Measurements from ENCODE around the gene SYNDIG1.

SYNDIG1 gene

DNA sequence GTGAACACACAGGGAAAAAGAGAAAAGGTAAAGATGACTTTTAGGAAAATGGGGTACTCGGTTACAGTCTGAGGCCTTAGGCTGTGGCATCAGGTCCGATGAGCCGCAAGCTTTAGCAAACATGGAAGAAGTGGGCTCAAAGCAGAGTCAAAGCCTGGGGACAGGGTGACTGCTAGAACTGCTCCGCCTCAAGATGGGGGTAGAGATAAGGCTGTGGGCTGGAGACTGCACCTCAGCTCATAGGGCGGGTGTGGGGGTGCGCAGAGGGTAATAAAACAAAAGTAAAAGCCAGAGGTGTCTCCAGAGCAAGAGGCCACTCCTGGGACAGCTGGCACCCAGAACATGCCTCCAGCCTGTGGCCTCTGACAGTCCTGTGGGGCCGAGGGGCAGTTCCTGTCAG is 21.3 kb upstream of the SYNDIG1 start:
- DNase-seq, result no peak

DNA sequence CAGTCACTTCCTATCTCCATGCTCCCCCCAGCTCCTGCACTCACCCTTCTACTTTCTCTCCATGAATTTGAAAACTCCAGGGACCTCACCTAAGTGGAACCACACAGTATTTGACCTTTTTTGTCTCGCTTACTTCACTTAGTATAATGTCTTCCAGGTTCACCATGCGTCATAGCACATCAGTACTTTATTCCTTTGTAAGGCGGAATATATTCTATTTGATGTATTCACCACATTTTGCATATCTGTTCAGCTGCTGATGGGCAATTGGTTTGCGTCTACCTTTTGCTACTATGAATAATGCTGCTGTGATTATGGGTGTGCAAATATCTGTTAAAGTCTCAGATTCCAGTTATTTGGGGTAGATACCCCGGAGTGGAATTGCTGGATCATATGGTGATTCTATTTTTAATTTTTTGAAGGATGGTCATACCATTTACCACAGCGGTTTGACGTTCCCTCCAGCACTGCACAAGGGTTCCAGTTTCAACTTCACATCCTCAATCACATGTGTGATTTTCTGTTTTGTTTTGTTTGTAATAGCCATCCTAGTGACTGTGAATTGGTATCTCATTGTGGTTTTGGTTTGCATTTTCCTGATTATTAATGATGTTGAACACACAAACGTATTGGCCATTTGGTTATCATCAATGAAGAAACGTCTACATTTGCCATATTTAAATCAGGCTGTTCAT is 20.3 kb upstream of the SYNDIG1 start:
- no peak for DNase-seq

DNA sequence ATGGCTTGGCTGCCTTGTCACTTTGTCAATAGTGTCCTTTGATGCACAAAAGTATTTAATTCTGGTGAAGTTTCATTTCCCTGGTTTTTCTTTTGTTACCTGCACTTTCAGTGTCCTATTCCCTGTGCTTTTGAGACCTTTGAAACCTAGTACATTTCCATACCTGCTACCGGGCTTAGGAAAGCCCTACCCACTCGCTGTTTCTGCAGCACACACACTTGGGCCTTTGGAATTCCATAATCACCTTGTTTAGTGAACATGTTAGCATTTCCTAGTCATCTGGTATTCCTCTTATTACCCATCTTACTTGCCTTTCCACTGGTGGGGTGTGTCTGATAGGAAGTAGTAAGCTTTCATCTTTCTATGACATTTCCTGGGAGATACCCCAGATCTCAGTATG is 19.3 kb upstream of the SYNDIG1 start:
- DNase-seq, result no peak

GRCh38 chr20:24450624-24451376 is 18.6 kb upstream of the SYNDIG1 start:
- no peak for DNase-seq

DNA sequence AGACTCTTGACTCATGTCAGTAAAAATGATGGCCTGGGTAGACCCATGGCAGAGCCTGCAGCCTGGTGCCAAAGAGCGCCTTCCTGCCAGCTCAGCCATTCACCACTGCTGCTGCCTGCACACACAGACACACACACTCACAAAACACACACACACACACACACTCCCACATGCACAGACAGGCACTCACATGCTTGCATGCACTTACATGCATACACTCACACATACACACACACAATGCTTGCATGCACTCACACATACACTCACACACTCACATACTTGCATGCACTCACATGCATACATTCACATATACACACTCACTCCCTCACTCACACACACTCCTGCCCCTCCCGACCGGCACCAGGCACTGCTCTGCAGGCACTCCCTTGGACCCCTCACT is 18.0 kb upstream of the SYNDIG1 start:
- DNase-seq, result no peak

DNA sequence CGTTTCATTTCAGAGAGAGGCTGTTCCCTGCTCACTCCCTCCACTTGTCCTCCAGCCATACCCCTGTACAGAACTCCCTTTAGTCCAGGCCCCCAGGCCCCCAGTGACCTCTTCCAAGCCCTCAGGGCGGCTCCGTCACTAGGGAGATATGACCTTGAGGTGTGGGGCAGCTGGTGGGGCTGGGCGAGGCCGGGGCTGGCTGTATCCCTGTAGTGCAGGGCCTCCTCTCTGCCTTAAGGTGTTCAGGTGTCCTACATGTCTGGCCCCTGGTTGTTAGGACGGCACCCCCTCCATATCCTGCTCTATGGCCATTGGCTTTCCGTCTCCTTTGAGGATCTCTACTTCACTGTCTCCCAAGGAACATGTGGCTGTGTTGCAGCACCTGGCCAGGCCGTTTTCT is 17.4 kb upstream of the SYNDIG1 start:
- no peak for DNase-seq

- DNase-seq, result no peak
Measured at GRCh38 chr20:24452498-24453127, 16.8 kb upstream of the SYNDIG1 start.

GRCh38 chr20:24453869-24454268 is 15.6 kb upstream of the SYNDIG1 start:
- no peak for DNase-seq

DNA sequence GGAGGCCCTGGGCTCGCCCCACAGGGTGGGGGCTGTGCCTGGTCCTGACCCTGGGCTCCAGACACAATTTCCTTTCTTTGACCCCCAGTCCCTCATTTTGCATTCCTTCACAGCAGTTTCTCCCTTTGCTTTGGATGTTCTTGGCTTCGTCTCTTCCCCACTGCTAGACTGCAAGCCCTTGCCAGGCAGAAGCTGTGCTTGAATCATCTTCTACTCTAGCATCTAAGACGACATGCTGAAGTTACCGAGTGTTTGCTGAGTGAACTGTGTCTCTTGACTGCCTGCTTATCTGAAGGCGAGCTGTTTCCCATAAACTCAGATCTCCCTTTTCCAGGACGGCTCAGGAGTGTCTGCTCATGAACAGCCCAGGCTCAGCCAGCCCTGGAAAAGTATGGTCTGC is 14.3 kb upstream of the SYNDIG1 start:
- DNase-seq, result no peak

- no peak for DNase-seq
Measured at GRCh38 chr20:24456398-24456781, 13.0 kb upstream of the SYNDIG1 start.

DNA sequence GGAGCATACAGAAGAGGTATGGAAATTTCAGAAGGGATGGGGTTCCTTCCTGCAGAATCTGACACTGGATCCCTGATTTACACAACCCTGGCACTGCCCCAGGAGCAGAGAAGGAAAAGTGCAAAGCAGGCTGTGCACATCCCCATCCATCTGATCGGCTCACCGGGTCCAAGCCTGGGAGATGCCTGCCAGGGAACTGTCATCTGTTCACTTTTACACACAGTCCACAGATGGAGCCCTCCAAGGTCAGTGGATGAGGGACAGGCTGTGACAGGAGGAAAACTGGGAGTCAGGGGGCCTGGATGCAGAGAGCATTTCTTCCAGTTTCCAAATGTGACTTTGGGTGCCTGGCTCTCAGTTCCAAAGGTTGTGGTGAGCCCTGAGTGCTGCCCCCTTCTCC is 11.0 kb upstream of the SYNDIG1 start:
- no peak for DNase-seq

DNA sequence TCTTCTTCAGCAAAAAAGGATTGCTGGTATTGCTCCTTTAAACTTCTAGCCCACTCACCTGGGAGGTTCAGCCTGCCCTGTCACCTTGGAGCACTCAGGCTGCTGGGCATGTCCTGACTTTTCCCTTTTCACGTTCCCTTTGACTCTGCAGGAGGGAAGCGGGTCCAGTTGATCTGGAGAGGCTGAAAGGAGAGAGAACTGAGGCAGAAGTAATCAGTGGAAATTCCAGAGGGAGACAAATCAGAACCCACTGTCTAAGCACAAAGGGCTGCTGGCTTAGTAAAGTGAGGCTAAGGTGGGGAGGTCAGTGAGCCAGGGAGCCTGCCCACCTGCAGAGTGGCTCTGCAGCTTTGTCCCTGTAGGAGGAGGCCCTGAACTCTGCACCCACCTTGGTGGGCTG is 9.7 kb upstream of the SYNDIG1 start:
- DNase-seq, result no peak

- no peak for DNase-seq
Measured at GRCh38 chr20:24460712-24461111, 8.7 kb upstream of the SYNDIG1 start.

GRCh38 chr20:24461848-24462247 is 7.6 kb upstream of the SYNDIG1 start:
- no peak for DNase-seq

DNA sequence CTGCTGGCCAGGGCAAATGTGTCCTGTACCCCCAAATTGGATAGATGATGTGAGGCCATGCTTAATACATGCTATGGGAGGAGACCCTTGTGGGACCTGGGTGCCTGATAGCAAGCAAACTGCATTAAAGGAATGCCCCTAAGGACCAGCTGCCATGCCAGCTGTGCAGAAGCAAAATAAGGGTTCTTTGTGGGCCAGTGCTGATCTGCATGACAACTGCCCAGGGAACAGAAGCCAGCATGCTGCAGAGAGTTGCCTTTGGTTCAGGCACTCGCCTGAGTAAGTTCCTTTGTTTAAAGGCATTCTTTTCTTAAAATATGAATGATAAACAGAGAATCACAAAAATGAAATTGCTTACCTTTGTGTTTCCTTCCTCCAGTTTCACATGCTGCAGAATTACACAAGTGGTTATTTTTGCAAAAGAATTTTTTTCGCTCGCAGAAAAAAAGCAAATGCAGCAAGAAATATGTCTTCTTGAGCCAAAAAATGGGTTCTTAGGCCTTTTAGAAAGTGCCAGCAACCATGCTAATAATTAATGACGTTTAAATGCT is 6.9 kb upstream of the SYNDIG1 start:
- no peak for DNase-seq

GRCh38 chr20:24465159-24465558 is 4.3 kb upstream of the SYNDIG1 start:
- DNase-seq, result no peak

DNA sequence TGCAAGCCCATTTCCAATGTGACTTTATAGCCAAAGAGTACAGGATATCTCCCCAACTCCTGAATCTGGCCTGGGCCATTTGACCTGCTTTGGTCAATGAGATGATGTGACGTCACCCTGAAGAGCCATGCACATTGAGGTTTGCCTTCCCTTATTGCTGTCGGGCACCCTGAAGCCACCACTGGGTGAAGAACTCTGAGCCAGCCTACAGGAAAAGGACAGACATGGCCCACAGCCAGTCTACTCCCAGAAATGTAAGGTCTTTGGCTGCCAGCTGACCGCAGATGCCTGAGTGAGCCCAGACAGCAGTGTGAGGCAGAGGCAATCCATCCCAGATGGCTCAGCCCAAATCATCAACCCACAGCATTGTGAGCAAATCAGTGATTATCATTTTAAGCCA is 3.7 kb upstream of the SYNDIG1 start:
- no peak for DNase-seq

DNA sequence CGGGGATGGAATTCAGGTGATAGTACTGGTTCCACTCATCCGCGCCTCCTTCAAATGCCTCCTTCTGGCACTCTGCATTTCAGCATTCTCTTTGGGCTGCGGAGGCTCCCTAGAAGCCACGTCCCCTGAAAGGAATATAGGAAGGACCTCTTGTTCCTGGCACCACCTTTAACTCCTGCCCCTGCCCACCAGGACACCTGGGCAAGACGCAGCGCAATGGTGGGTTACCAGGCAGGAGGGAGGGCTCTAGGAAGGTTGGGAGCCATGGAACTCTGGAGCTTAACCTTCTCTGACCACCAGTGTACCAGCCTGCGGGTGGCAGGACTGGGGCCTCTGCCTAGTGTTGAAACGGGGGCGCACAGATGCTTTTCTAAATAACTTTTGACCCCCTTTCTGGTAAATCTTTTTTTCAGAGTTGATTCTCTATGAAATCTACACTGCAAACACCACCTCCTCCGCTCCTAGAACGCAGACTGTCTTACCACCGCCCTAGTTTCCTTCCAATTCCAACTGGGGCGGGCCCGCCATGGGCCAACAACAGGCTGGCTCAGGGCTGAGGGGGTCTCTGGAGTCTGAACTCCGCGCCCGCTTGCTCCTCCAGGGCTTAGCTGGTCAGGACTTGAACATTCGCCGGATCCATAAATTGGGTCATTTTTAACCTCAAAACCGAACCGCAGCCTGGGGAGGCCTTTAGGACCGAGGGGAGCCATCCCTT is 871 bp upstream of the SYNDIG1 start:
- DNase-seq, result no peak

DNA sequence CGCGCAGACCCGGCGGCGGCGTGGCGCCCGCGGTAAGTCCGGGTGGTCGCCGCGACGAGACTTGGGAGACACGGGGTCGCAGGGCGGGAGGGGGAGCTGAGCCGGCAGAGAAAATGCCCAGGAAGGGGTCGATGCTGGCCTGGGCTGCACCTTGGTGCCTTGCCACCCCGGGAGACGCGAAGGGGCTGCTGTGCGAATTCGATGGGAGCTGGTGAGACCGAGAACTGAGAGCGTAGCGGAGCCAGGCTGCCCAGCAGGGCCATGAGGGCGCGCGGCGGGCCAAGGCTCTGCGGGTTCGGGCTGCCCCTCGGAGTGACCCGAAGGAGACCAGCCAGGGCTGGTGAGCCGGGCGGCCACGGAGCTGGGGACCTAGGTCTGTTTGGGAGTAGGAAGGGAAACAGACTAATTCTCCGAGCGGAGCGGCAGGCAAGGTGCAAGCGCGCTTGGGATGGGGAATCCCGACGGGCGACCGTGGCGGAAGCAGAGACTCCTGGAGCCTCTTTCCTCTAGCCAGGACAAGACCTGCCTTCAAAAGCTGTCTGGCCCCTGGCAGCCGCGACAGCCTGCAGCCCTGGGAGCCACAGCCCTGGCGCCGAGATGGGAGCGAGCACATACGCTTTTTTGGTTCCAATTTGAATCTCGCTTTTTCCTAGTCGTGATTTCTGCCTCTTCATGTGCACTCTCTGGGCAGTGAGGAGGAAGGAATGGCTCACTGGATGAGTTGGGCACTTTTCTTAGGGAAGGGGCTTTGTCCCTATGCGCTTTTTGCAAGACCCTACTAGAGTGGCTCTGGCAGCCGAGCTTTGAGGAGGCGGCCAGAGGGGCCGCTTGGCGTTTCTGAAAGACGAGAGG is 691 bp downstream of the SYNDIG1 start:
- no peak for DNase-seq

DNA sequence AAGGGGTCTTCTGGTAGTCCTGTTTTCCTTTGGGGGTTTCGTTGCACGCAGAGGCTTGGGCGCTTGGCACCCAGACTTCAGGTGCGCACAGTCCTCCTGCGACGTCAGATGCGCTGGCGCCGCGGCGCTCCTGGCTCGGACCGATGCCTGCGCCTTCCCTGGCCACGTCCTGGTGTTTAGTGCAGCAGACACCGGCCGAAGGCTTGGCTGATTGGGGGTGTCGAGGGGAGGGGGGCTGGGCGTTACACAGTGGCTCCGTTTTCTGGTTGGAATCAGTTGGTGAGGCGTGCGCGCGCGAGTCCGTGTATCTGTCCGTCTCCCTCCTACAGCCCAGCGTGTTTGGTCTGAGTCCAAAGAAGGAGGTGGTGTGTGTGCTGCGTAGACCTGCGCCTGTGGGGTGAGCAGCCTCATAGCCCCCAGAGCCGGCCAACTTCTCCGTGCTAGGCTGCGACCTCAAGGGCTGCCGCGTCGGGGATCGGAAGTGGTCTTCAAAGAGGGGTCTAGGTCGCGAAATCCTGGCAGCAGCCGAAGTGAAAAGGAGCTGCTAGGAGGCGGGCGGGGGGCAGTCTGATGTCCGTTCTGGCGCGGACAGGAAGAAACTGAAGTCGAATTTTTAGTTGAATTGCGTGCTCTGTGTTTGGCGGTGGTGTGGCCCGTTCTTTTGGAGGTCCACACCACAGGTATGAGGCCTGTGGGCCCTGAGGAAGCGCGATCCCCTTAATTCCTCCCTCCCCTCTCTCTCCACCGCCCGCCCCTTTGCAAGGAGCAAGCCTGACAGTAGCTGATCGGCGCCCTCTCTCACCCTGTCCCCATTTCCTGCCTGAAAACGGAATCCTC is 1.5 kb downstream of the SYNDIG1 start:
- DNase-seq, result no peak

- no peak for DNase-seq
Measured at GRCh38 chr20:24472426-24472825, 3.0 kb downstream of the SYNDIG1 start.

Data from bone marrow (tissue), 2 donors.